Activated CD4-positive, alpha-beta T cell treated with anti-CD3 and anti-CD28 coated beads for 4 hours (primary cell): Measurements from ENCODE around the gene THG1L.

Source experiments
- DNase-seq, 2 donors: peaks; one replicate each; pipeline ENCODE4 v3.0.0-alpha.2; 2020

Gene THG1L

DNA sequence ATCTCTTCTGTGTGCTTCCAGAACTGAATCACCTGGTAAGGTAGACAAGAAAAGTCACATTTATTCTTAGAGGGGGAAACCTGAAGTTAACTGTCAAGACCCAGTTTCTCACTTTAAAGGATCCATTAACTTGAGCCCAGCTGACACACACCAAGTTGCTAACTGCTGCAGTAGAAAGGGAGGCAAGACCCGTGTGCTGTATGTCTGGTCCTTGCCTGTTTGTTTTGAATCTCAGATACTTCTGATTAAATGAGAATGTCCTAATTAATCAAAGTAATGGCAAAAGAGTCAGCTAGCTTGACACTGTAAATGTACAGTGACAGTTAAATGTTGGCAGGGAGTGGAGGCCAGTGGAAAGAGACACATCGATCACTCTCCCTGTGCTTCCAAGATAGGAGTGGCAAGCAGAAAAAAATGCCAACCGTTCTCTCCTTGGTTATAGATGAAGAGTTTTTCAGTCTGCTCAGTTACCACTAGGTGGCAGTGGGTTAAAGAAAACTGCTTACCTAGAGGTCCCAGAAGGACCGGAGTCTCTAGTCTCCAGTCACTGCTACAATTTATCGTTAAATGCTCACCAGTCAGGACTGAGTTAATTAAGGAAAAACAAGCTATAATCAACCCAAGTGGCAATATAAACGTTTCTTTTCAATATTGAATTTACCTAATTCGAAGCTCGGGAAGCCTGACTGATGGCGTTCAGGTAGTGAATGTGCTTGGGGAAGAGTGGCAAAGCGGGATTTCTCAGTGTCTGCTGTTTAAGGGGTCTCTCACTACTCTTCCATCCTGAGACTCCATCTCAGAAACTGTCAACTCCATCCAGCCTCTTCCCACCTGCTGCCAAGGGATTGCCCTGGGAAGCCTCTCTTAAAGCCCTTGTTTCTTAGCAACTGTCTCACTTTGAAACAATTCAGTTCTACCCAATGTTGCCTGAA, 30.7 kb downstream of the THG1L start:
- peak; percentile 9 to 27 for DNase-seq

DNA sequence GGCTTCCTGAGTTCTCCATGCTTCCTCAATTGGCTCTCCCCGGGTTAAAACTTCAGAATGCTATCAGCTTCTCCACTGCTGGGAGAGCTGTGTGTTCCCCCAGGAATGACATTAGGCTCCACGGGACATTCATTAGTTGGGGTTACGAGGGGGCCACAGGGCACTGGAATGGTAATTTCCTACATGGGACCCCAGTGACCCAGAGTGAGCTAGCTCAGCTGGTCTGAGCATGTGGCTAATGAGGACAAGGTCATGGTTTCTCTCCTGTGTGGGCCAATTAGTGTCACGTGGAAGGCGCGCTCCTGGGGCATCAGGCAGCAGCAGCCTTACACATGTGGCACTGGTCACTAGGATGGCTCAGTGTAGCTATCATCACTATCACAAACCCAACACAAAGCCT, 33.3 kb downstream of the THG1L start:
- DNase-seq: no peak

DNA sequence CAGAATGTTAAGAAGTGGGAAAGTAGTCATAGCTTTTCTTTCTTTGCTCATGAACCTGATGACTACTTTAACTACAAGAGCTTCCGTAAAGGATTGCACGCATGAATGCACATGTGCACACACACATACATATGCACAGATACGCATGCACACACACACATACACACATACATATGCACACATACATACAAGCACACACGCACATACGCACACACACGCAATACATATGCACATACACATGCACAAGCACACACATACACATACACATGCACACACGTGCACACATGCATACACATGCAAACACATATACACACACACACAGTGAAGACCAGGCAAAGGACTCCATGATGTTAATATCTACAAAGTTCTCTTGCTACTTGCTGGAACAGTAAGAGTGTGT, 35.2 kb downstream of the THG1L start:
- DNase-seq: no peak

DNA sequence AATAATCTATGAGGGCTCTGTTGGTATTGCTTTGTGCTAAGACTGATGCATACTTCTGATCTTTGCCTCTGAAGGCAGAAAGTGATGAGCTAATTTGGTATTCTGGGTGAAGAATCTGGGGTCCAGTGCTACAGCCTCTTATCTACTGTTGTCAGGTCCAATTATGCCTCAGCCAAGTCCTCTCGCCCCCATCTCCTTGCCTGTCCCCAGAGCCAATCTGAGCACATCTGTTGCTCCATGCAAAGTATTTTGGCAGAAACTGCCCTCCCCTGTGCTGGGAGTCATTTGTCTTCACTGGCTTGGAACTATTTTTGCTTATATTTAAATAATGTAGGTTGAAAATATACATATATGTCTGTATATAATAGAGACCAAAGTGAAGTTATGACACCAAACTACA, 35.7 kb downstream of the THG1L start:
- no peak for DNase-seq

DNA sequence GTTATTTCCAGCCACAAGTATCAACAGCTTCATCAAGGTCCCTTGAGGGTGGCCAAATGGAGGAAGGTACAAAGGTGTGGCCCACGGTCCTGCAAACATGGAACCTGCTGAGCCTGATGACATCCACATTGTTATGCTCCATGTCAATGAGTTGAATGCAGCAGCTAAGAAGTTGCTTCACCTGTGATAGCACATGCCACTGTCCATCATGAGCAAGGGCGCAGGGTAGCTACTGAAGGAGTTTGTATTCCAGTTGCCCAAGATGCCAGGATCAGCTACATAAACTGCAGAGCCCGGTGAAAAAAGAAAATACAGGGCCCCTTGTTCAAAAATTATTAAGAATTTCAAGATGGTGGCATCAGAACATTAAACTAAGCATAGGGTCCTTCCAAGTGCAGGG, 36.5 kb downstream of the THG1L start:
- DNase-seq: no peak

DNA sequence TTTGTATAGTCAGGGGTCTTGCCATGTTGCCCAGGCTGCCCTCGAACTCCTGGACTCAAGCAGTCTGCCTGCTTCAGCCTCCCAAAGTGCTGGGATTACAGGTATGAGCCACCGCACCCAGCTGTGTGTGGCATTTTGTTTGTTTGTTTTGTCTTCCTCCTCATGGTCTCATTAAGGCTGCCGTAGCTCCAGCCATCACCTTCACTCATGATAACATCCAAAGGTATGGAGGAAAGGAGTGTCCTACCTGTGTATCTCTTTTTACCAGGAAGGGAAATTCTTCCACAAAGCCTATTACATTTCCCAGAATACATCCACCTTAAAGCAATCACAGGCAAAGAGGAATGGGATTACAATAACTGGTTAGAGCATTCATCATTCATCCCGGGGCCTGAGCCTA, 39.4 kb downstream of the THG1L start:
- no peak for DNase-seq

DNA sequence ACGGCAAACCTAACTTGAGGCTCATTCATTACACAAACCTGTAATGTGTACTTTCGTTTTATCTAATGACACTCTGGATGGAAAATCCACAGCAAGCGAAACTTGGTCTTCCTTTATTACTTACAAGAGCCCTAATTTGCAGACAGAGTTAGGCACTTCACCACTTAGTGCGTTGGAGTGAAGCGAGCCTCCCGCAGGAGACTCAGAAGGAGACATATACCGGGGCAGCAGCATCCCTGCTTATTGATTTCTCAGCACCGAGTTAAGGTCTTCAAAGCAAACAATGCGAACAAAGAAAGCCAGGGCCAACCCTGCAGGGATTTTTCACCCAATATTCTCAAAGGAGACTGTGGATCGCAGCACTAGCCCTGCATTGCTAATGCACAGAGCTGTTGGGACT, 40.9 kb downstream of the THG1L start:
- no peak for DNase-seq

DNA sequence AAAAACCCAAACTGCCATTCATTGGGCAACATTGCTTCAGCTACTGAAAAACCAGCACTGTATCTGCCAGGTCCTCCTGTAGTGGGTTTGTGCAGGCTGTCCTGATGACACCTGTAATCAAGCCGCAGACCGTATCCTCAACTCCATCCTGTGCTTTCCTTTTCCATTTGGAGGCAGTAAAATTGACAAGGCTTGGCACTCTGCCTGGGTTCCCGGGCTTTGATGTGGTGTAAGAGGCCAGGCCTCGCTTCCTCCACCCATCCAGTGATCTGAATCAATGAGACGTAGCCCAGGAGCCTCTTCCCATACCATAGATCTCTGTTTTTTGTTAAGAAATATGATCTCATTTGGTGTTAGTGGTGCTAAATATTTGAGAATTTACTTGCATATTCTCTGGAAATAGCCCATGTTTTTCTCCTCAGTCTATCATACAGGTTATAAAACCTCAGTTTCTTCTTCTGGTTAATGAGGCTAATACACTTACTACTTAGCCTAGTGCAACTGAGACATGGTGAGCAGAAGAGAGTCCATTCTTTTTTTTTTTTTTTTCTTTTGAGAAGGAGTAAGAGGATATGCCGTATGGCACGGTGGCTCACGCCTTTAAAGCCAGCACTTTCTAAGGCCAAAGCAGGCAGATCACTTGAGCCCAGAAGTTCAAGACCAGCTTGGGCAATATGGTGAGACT, 47.0 kb downstream of the THG1L start:
- no peak for DNase-seq

DNA sequence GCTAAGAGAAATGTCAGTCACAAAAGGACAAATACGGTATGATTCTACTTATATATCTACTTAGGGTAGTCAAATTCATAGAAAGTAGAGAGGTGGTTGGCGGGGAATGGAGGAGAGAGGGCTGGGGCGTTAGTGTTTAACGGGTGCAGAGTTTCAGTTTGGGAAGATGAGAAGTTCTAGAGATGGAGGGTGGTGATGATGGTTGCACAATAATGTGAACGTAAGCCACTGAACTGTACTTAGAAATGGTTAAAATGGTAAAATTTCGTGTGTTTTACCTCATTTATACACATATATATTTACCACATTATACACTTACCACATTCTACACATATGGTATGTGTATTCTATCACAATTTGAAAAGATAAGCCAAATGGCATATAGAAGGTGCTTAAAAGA, 48.0 kb downstream of the THG1L start:
- no peak for DNase-seq

DNA sequence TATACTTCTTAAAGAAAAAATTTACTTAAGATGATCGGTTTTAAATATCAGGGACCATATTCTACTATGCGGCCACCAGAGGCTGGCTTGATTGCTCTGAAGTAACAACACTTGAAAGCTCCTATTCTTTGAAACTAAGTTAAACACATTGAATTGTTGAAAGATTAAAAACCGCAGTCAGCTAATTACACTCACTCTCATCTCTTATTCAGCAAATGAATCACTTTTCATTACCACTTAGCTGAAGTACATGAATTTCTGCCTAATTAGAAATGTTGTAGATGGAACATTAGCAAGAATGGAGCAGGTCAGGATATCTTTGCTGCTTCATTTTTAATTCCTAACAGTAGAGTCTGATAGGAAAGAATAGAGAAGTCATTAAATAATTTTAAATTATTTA, 54.6 kb downstream of the THG1L start:
- no peak for DNase-seq
